ENCODE measurements around the gene AGTRAP.

The AGTRAP gene

GRCh38 chr1:11786168-11786567, 50.2 kb downstream of the AGTRAP start:
- no peak for DNase-seq

GRCh38 chr1:11787251-11787803, 51.4 kb downstream of the AGTRAP start:
- DNase-seq = no peak

GRCh38 chr1:11787804-11788436, 52.0 kb downstream of the AGTRAP start:
- no peak for DNase-seq

- DNase-seq = no peak
Measured at GRCh38 chr1:11788549-11789053, 52.7 kb downstream of the AGTRAP start.

- DNase-seq = no peak
Measured at GRCh38 chr1:11789126-11790067, 53.5 kb downstream of the AGTRAP start.

GRCh38 chr1:11790101-11790879, 54.4 kb downstream of the AGTRAP start:
- no peak for DNase-seq

GRCh38 chr1:11790880-11791715, 55.2 kb downstream of the AGTRAP start:
- DNase-seq = peak; percentile 97

- DNase-seq = no peak
Measured at GRCh38 chr1:11792106-11792505, 56.2 kb downstream of the AGTRAP start.

- no peak for DNase-seq
Measured at GRCh38 chr1:11793819-11794218, 57.9 kb downstream of the AGTRAP start.

GRCh38 chr1:11794446-11795237, 58.7 kb downstream of the AGTRAP start:
- DNase-seq = no peak

GRCh38 chr1:11795238-11795890, 59.4 kb downstream of the AGTRAP start:
- DNase-seq = no peak

GRCh38 chr1:11796036-11796828, 60.3 kb downstream of the AGTRAP start:
- peak; percentile 53 for DNase-seq

- no peak for DNase-seq
Measured at GRCh38 chr1:11797525-11798216, 61.7 kb downstream of the AGTRAP start.

- DNase-seq = no peak
Measured at GRCh38 chr1:11799099-11799498, 63.2 kb downstream of the AGTRAP start.

- DNase-seq = no peak
Measured at GRCh38 chr1:11799896-11800295, 64.0 kb downstream of the AGTRAP start.

- no peak for DNase-seq
Measured at GRCh38 chr1:11800391-11800755, 64.4 kb downstream of the AGTRAP start.

All from suppressor macrophage treated with lipopolysaccharide for 4 hours (primary cell).